Omental fat pad (tissue), 4 donors: Measurements from ENCODE around the gene DOCK4. TPM values are rescaled to one million over a fixed set of nuclear protein-coding genes. Genes with fewer than 3 reads are reported as not detected.
"Not testable (repeated sequence)": the region's sequence is repeated elsewhere in the genome, so short reads cannot be mapped to it uniquely, and the experiment has no call there.

Experiments used
- ATAC-seq: fragments of 150-250 bp; one replicate; pipeline ENCODE4 v1.9.1; 2016; ENCODE audit warnings: mild to moderate bottlenecking, moderate library complexity; ENCODE audit not compliant: low FRiP score
- DNase-seq: peaks from one replicate; pipeline ENCODE4 v3.0.0-alpha.2; 2019; ENCODE audit warnings: low spot score
- CTCF ChIP-seq, 3 donors: fragments of 450-650 bp; IDR thresholded peaks; one replicate each; pipeline ENCODE4 v1.5.1; 2016 to 2017; ENCODE audit warnings: antibody characterized with exemption in 3 of 3, mild to moderate bottlenecking in 3 of 3, moderate library complexity in 2 of 3
- total RNA-seq, 4 donors: library from RNA; depleted of rRNA; stranded (reverse); fragments of >200 nt; gene quantifications; one replicate each; pipeline ENCODE4 v1.1.0, GENCODE V29; 2016

DOCK4 gene
- total RNA-seq, 4 donors from 2014 or later = 47.5 to 86.9 (median 59.7) TPM

- no peak for DNase-seq
- ATAC-seq = no peak
- no peak for TF ChIP-seq CTCF (IDR thresholded peaks at IDR 0.05)
Measured at GRCh38 chr7:111931016-111931517, 275.1 kb downstream of the DOCK4 start.

- TF ChIP-seq CTCF (IDR thresholded peaks at IDR 0.05) = no peak
- DNase-seq = no peak
- no peak for ATAC-seq
Measured at GRCh38 chr7:111929264-111929663, 276.9 kb downstream of the DOCK4 start.

- no peak for ATAC-seq
- no peak for TF ChIP-seq CTCF (IDR thresholded peaks at IDR 0.05)
- no peak for DNase-seq
Measured at GRCh38 chr7:111927353-111928019, 278.7 kb downstream of the DOCK4 start.

GRCh38 chr7:111920329-111920728 lies 285.9 kb downstream of the DOCK4 start:
- TF ChIP-seq CTCF (IDR thresholded peaks at IDR 0.05) = no peak
- DNase-seq = no peak
- no peak for ATAC-seq

- ATAC-seq (no peak), DNase-seq (no peak)
- TF ChIP-seq CTCF (IDR thresholded peaks at IDR 0.05) = no peak
Measured at GRCh38 chr7:111919631-111920179, 286.5 kb downstream of the DOCK4 start.

- DNase-seq = no peak
- no peak for ATAC-seq
- no peak for TF ChIP-seq CTCF (IDR thresholded peaks at IDR 0.05)
Measured at GRCh38 chr7:111919164-111919563, 287.0 kb downstream of the DOCK4 start.

GRCh38 chr7:111918461-111918860 lies 287.7 kb downstream of the DOCK4 start:
- DNase-seq (no peak), ATAC-seq (no peak)
- TF ChIP-seq CTCF (IDR thresholded peaks at IDR 0.05) = no peak

- not testable (repeated sequence) for DNase-seq, ATAC-seq
Measured at GRCh38 chr7:111917404-111917803, 288.8 kb downstream of the DOCK4 start.
